T-helper 17 cell (primary cell): ENCODE results near the gene TRAF3. TPM values are rescaled to one million over a fixed set of nuclear protein-coding genes. Genes with fewer than 3 reads are reported as not detected.

ENCODE experiments used
- ATAC-seq: fragments of 150-1000 bp; cut with Tn5 transposase; 2 replicates; pipeline ENCODE4 v1.10.0; 2021; ENCODE audit warnings: mild to moderate bottlenecking, moderate library complexity
- DNase-seq, 3 donors: peaks; one replicate each; pipeline versions ENCODE4 v3.0.0 to v3.0.0-alpha.2; 2020 to 2021
- H3K9me3 ChIP-seq: one replicate; pipeline ENCODE4 v1.7.0; 2013; ENCODE audit warnings: low read length, mild to moderate bottlenecking; ENCODE audit not compliant: control insufficient read depth, poor library complexity, severe bottlenecking
- H3K27ac Mint-ChIP-seq: one replicate; pipeline ENCODE4 v1.8.0; 2022; ENCODE audit warnings: mild to moderate bottlenecking, moderate library complexity, mixed read lengths
- H3K27me3 Mint-ChIP-seq: one replicate; pipeline ENCODE4 v1.8.0; 2022; ENCODE audit warnings: mixed read lengths
- H3K36me3 Mint-ChIP-seq: one replicate; pipeline ENCODE4 v1.8.0; 2022; ENCODE audit warnings: low read depth, mixed read lengths
- H3K4me1 Mint-ChIP-seq: one replicate; pipeline ENCODE4 v1.8.0; 2022; ENCODE audit warnings: mild to moderate bottlenecking, mixed read lengths
- H3K4me3 Mint-ChIP-seq: one replicate; pipeline ENCODE4 v1.8.0; 2022; ENCODE audit warnings: mild to moderate bottlenecking, moderate library complexity, mixed read lengths
- total RNA-seq, 4 donors: library from RNA in 2 of 4; stranded (reverse) in 2 of 4; gene quantifications; one replicate each; pipeline ENCODE4 v1.2.3 and lab custom pipeline; 2022 to 2026

TRAF3 gene
- total RNA-seq, 2 donors from 2014 or later = 47.8 to 54.4 TPM

DNA sequence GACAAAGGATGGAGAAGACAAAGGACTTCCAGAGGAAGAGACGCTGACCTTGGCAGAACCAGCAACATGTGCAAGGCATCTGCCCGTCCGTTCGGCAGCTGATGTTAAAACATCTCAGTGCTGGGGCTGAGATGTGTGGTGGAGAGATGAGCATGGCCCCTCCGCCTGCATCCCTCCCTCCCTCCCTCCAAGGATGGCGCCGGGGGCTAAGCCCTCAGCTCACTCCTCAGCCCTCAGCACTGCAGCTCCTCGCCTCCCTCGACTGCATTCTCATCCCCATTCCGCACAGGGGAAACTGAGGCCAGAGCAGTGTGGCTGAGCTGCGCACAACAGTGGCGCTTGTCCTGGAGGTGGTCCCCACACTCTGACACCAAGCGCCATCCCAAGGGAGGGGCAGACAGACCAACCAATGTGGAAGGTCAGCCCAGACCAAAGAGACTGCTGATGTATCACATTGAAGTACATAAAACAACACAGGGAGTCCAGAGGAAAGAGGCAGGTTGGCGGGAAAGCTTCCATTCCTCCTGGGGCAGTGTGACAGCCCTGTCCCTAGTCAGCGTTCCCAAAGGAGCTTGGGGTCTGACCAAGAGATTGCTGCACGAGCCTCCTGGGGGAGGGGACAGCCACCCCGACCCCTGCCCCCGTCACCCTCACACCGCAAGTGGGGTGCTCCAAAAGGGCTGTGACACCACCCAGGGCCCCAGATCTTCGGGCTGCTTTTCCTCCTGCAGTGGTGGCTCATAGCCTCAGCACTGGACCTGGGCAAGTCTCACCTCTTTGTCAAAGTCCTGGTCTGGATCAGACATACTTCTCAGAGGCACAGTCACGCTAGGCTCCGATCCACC, 160.3 kb downstream of the TRAF3 start:
- Mint-ChIP-seq H3K4me3 (no peak overlapping the region), H3K4me1 (no peaks in the 10 kb centered on the region), H3K27ac (no peak overlapping the region), H3K27me3 (no peaks in the 10 kb centered on the region), H3K36me3 (no peaks in the 10 kb centered on the region)
- DNase-seq (no peak), ATAC-seq (no peak)
- no peaks in the 10 kb centered on the region for H3K9me3 ChIP-seq

DNA sequence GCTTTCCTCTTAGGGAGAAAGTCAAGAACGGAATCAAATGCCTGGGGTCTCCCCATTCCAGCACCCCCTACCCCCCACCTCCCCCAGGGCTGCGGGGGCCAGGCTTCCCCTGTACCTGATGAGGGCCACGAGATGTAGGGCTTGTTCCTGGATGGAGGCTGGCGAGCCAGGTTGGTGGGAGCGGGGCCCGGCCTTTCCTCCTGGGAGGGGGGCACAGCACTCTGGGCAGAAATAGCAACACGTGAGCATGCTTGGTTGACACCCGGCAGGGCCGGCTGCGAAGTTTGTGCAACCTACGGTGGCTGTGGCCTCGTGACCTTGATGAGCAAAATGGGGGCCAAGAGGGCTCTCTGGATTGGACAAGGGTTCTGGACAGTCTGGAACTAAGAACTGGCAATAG, 160.9 kb downstream of the TRAF3 start:
- Mint-ChIP-seq H3K27me3 (no peaks in the 10 kb centered on the region), H3K27ac (no peak overlapping the region), H3K4me1 (no peaks in the 10 kb centered on the region), H3K36me3 (no peaks in the 10 kb centered on the region), H3K4me3 (no peak overlapping the region)
- DNase-seq = no peak
- H3K9me3 ChIP-seq = no peaks in the 10 kb centered on the region
- ATAC-seq = no peak

DNA sequence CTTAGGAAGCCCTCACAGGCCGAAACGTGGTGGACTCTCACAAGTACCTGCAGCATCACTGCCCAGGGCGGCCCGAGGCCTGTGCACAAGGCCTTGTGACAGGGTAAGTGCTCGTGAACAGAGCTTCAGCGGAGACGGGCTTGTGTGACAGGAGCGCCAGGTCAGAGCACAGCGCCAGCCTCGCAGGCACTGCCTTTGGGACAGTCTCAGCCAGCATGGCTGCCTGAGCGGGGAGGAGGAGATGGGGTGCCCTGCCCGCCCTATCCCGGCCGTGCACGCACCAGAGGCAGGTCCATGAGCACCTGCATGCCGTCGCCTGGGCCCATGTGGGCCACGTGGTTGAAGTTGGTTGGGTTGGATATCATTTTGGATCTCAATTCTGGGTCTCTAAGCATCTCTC, 162.1 kb downstream of the TRAF3 start:
- Mint-ChIP-seq H3K27me3 (no peaks in the 10 kb centered on the region), H3K4me1 (no peaks in the 10 kb centered on the region), H3K4me3 (no peak overlapping the region), H3K27ac (no peak overlapping the region), H3K36me3 (peaks cover 2% of the 10 kb centered on the region)
- DNase-seq = no peak
- ATAC-seq = no peak
- H3K9me3 ChIP-seq = no peaks in the 10 kb centered on the region

DNA sequence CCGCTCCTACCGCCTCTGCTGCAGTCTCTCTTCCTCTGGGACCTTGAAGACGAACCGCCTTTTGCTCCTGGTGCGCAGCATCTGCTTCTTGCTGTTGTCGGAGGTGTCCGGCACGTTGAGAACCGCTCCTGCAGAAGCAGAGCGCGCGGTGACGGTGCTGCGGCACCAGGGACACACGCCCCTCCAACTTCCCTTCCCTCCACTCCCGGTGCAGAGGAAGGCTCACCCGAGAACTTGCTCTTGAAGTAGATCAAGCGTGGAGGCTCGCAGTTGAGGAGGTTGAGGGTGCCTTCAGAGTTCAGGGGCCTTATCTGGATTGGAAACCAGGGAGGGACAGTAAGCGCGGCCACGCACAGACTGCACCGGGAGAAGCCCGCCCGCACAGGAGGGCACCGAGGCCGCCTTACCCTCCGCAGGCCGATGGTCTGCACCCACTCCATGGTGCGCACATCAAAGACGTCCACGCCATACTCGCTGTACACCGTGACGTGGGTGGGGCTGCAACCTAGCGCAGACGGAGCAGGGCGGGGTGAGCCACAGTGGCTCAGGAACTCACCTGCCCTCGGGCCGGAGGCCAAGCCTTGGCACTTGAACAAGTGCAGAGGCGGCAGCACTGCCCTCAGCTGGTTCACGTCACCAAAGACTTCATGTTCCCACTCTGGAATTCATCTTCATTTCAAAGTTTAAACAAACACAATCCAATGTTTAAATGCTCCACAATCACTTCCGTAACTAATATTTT, 162.7 kb downstream of the TRAF3 start:
- ATAC-seq (no peak), DNase-seq (no peak)
- Mint-ChIP-seq H3K27me3 (no peaks in the 10 kb centered on the region), H3K4me1 (no peaks in the 10 kb centered on the region), H3K4me3 (no peak overlapping the region), H3K27ac (no peak overlapping the region), H3K36me3 (peaks cover 2% of the 10 kb centered on the region)
- no peaks in the 10 kb centered on the region for H3K9me3 ChIP-seq

DNA sequence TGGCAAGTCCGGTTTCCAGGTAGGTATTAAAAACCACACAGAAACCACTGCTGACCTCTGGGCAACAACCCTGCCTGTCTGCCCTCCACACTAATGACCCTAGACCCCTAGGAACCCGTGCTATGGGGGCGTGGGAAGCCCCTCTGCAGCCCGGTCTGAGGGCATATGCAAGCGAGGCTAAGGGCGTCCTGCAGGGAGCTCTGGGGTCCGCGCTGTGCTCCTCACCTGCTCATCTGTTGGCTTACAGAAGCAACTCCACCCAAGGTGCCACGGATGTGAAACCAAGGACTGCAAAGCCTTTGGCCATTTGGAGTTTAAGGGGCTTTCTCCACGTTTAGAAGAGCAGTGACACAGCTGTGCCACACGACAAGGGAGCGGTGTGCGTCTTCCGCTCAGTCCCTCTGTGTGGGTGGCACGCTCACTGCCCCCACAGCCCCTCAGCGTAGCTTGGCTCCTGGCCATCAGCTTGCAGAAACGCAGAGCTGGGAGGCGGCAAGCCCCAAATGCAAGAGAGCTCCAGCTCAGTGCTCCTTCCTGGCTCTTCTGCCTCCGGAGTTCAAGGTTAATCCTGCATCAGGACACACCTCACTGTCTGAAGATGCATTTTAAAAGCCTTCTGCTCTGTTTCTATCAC, 163.6 kb downstream of the TRAF3 start:
- H3K9me3 ChIP-seq = no peaks in the 10 kb centered on the region
- Mint-ChIP-seq H3K27me3 (no peaks in the 10 kb centered on the region), H3K27ac (no peak overlapping the region), H3K4me1 (no peaks in the 10 kb centered on the region), H3K36me3 (peaks cover 4% of the 10 kb centered on the region), H3K4me3 (no peak overlapping the region)
- DNase-seq (no peak), ATAC-seq (no peak)

DNA sequence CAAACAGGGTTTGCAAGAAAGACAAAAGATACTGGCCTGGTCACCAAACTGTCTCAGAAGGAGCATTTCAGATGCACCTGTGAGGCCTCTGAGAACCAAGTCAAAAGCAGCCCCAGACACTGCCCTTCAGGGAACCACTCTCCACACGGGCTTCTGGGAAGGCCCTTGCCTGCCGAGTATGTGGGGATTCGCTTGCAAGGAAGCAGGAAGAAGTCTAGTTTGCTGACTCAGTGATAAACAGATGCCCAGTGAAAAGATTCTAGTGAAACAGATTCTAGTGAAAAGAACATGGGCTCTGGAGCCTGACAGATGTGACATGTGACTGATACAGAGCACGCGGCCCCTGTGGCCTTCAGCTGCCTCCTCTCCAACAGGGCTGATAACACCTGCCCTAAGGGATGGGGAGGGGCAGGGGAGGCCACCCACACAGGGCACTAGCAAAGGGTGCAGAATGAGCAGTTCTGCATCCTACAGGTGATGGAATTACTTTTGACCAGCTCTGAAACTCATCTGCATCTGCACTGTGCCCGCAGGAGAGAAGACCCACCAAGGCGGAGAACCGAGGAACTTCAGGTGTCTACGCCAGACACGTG, 164.3 kb downstream of the TRAF3 start:
- H3K27ac Mint-ChIP-seq = no peak overlapping the region
- DNase-seq = no peak
- no peaks in the 10 kb centered on the region for H3K4me1 Mint-ChIP-seq
- ATAC-seq = no peak
- no peaks in the 10 kb centered on the region for H3K27me3 Mint-ChIP-seq
- peaks cover 4% of the 10 kb centered on the region for H3K36me3 Mint-ChIP-seq
- no peaks in the 10 kb centered on the region for H3K9me3 ChIP-seq
- no peak overlapping the region for H3K4me3 Mint-ChIP-seq

DNA sequence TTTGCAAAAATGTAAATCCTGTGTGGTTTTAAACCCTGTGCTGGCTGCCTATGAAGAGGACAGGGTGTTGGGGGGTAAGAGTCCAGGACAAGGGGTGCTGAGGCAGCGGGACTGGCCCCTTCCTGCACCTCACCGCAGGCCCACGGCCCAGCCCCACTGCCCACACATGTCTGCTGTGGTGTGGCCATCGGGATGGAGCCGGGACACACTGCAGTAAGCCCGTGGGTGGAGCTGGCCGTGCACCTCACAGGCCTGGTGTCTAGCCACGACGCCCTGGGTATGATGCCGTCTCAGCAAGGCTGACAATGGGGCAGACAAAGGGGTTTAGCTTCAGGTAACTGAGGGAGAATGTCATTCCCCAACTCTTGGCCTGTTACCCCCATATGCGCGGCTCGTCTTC, 164.8 kb downstream of the TRAF3 start:
- H3K9me3 ChIP-seq = no peaks in the 10 kb centered on the region
- H3K4me1 Mint-ChIP-seq = peaks cover 1% of the 10 kb centered on the region
- peaks cover 4% of the 10 kb centered on the region for H3K36me3 Mint-ChIP-seq
- no peaks in the 10 kb centered on the region for H3K27me3 Mint-ChIP-seq
- no peak overlapping the region for H3K27ac Mint-ChIP-seq
- DNase-seq (no peak), ATAC-seq (no peak)
- H3K4me3 Mint-ChIP-seq = no peak overlapping the region

DNA sequence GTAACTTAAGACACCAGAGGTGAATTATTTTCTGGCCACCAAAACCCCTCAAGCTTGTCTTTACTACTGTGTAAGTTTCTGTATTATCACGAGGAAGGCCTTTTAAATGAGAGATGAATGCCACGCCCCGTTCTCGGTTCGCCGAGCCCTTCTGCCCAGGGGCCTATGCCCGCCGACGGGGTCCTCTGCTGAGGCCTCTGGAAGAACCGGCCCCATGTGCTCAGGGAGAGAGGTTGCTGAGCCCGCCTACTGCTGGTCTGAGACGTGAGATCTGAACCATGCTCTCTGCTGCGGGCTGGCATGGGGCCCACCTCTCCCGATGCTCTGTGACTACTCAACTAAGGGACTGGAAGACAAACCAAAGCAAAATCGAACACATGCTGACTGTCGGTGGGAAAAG, 166.2 kb downstream of the TRAF3 start:
- Mint-ChIP-seq H3K4me1 (peaks cover 4% of the 10 kb centered on the region), H3K27me3 (no peaks in the 10 kb centered on the region), H3K36me3 (peaks cover 6% of the 10 kb centered on the region), H3K4me3 (no peak overlapping the region), H3K27ac (no peak overlapping the region)
- H3K9me3 ChIP-seq = no peaks in the 10 kb centered on the region
- ATAC-seq (no peak), DNase-seq (no peak)

DNA sequence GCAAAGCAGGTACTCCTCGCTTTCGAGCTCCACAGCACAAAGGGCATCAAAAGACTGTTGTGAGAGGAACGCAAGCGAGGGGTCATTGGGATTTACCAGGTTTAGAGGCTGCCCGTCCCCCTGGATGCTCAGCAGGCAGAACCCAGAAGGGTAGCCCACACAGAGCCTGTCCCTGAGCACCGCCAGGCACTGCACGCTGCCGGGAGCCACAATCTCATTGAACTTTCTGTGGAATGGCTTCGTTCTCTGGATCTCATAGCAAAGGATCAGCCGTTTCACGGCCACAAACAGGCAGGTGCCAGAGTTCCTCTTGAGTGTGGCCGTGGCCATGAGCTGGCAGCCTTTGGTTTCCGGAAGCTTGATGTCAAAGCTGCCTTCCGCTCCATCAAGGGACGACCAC, 166.7 kb downstream of the TRAF3 start:
- Mint-ChIP-seq H3K4me1 (peaks cover 7% of the 10 kb centered on the region), H3K27ac (no peak overlapping the region), H3K27me3 (no peaks in the 10 kb centered on the region), H3K36me3 (peaks cover 6% of the 10 kb centered on the region), H3K4me3 (no peak overlapping the region)
- ATAC-seq (no peak), DNase-seq (no peak)
- no peaks in the 10 kb centered on the region for H3K9me3 ChIP-seq

DNA sequence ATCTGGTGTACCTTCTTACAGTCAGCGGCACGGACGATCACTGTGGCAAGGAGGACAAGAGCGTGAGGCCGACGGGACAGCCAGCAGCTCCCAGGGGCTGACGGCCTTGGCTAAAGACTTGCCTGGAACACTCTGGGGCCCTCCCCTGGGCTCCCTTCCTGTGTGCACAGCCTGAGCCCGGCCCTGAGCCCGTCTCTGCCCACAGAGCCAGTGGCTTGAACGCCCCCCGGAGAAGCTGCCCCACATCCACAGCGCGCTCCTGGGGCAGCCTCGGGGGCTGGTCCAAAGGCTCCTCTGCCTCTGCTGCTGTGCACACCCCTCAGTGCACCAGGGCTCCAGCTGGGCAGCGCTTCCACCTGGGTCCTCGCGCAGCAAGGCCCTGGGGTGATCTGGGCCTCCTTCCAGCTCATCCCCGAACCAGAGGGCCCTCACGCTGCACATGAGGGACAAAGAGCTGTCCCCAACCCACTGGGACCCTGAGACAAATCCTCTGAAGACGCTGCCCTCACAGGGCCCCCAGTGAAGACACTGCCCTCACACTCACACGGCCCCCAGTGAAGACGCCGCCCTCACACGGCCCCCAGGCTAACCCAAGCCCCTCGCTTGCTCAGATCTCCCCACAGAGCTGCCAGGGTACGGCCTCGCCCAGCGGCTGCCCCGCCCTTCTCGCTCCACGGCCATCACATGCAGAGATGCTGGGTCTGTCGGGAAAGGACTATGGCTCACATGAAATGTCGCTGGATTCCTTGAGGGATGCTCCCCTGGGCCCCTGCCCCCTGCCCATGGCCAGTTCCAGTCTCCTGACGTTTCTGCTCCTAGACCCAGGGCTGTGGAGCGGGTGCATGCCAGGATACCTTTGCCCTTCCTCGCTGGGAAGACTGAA, 167.4 kb downstream of the TRAF3 start:
- ATAC-seq = no peak
- Mint-ChIP-seq H3K36me3 (peaks cover 6% of the 10 kb centered on the region), H3K4me3 (no peak overlapping the region), H3K4me1 (peaks cover 13% of the 10 kb centered on the region), H3K27me3 (no peaks in the 10 kb centered on the region), H3K27ac (no peak overlapping the region)
- DNase-seq = no peak
- H3K9me3 ChIP-seq = no peaks in the 10 kb centered on the region

DNA sequence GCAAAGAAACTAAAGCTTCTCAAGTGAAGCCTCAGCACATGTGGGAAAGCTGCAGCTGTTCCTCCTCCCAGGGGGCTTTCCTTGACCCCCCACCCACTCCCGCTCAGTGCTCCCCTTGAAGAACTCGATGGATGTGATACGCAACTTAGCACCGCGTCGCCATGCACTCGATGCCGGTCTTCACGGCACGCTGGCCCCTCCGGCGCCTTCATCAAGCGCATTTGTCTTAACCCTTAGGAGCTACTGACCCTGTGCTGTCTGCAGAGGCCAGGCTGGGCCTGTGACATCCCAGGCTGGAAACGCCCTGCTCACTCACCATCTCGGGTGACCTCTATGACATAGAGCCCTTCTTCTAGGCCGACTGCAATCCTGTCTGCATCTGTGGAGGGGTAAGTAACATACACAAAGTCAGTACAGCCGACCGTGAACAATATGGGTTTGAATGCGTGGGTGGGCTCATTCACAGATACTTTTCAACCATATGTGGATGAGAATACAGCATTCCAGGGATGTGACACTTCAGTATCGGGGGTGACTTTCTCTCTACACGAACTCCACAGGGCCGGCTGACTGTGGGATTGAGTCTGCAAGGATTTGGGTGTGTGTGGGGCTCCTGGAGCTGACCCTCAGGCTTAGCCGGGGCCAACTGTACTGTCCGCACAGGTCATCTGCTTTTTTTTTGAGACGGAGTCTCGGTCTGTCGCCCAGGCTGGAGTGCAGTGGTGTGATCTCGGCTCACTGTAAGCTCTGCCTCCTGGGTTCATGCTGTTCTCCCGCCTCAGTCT, 168.3 kb downstream of the TRAF3 start:
- DNase-seq (no peak), ATAC-seq (no peak)
- Mint-ChIP-seq H3K36me3 (peaks cover 6% of the 10 kb centered on the region), H3K4me1 (peaks cover 13% of the 10 kb centered on the region), H3K27ac (no peak overlapping the region), H3K4me3 (no peak overlapping the region), H3K27me3 (no peaks in the 10 kb centered on the region)
- no peaks in the 10 kb centered on the region for H3K9me3 ChIP-seq
